Measurements from ENCODE around the gene CASK.
"Not testable (repeated sequence)": the region's sequence is repeated elsewhere in the genome, so short reads cannot be mapped to it uniquely, and the experiment has no call there.

- not testable (repeated sequence) for TF ChIP-seq ARNT (IDR thresholded peaks at IDR 0.05); ZNF384 (IDR thresholded peaks at IDR 0.05); CTBP1 (IDR thresholded peaks at IDR 0.05; ENCODE audit: borderline replicate concordance); PKNOX1 (IDR thresholded peaks at IDR 0.05)
Observed at GRCh38 chrX:41676361-41676760, 247.0 kb downstream of the CASK start.
